ENCODE measurements around the gene RASD2.

DNA sequence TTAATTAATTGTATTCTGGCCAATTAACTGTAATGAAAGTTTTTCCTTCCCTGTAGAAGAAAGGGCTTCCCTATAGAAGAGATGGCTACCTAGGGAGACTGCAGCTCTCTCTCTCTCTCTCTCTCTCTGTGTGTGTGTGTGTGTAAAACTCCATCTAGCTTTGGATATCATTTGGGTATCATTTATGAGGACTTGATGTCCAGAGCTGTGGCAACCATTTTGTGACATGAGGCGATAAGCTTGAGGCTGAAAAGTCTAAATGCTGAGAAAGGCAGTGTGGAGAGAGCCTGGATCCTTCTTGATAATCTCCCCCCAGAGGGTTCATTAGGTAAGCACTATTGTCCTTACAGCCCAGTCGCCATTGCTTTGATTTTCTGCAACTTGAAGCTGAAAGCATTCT is 30.7 kb upstream of the RASD2 start:
- TF ChIP-seq EZH2 (IDR thresholded peaks at IDR 0.05) (no peak), POLR2AphosphoS5 (IDR thresholded peaks at IDR 0.05; ENCODE audit: borderline replicate concordance, low read depth, low read length) (no peak), FOXP2 (optimal IDR thresholded peaks at IDR 0.05; ENCODE audit: control extremely low read depth, extremely low read length, insufficient read depth) (no peak)

All from SK-N-MC (cell line).